HG02610 (cell line): Measurements from ENCODE around the gene PLGRKT.
A peak's percentile ranks its signal among the peaks of the same experiment; 100 is the strongest.
"Not testable (repeated sequence)": the region's sequence is repeated elsewhere in the genome, so short reads cannot be mapped to it uniquely, and the experiment has no call there.

Experiments used
- ATAC-seq: cut with Tn5 transposase; IDR thresholded peaks from one replicate; pipeline ENCODE4 v1.9.1; 2021; ENCODE audit warnings: mild to moderate bottlenecking, moderate library complexity; ENCODE audit not compliant: unreplicated experiment

Gene PLGRKT

GRCh38 chr9:5433328-5433727, 4.4 kb downstream of the PLGRKT start:
- ATAC-seq = not testable (repeated sequence)

- ATAC-seq = not testable (repeated sequence)
Observed at GRCh38 chr9:5432890-5433289, 4.8 kb downstream of the PLGRKT start.

GRCh38 chr9:5430912-5431311, 6.8 kb downstream of the PLGRKT start:
- ATAC-seq = no peak

- ATAC-seq = no peak
Observed at GRCh38 chr9:5429873-5430564, 7.7 kb downstream of the PLGRKT start.

GRCh38 chr9:5428794-5429528, 8.8 kb downstream of the PLGRKT start:
- no peak for ATAC-seq

GRCh38 chr9:5428172-5428571, 9.6 kb downstream of the PLGRKT start:
- ATAC-seq = no peak

- no peak for ATAC-seq
Observed at GRCh38 chr9:5427005-5427404, 10.7 kb downstream of the PLGRKT start.

- ATAC-seq = no peak
Observed at GRCh38 chr9:5425006-5425628, 12.6 kb downstream of the PLGRKT start.

GRCh38 chr9:5422276-5422675, 15.4 kb downstream of the PLGRKT start:
- no peak for ATAC-seq

- no peak for ATAC-seq
Observed at GRCh38 chr9:5421163-5421562, 16.6 kb downstream of the PLGRKT start.

- ATAC-seq = no peak
Observed at GRCh38 chr9:5419987-5420386, 17.7 kb downstream of the PLGRKT start.

- ATAC-seq = no peak
Observed at GRCh38 chr9:5418481-5418880, 19.2 kb downstream of the PLGRKT start.

GRCh38 chr9:5416953-5417352, 20.8 kb downstream of the PLGRKT start:
- no peak for ATAC-seq

- no peak for ATAC-seq
Observed at GRCh38 chr9:5408596-5408995, 29.1 kb downstream of the PLGRKT start.

- no peak for ATAC-seq
Observed at GRCh38 chr9:5402217-5402616, 35.5 kb downstream of the PLGRKT start.

GRCh38 chr9:5397547-5397946, 40.2 kb downstream of the PLGRKT start:
- not testable (repeated sequence) for ATAC-seq

- ATAC-seq = no peak
Observed at GRCh38 chr9:5395428-5395827, 42.3 kb downstream of the PLGRKT start.

GRCh38 chr9:5393976-5394375, 43.7 kb downstream of the PLGRKT start:
- not testable (repeated sequence) for ATAC-seq

GRCh38 chr9:5393497-5393896, 44.2 kb downstream of the PLGRKT start:
- no peak for ATAC-seq

- no peak for ATAC-seq
Observed at GRCh38 chr9:5392285-5392684, 45.4 kb downstream of the PLGRKT start.

- ATAC-seq = peak; percentile 79
Observed at GRCh38 chr9:5389109-5389732, 48.5 kb downstream of the PLGRKT start.
